GM18909 (cell line): ENCODE data around the gene PPIAL4G.
"Not testable (repeated sequence)": the region's sequence is repeated elsewhere in the genome, so short reads cannot be mapped to it uniquely, and the experiment has no call there.

Source experiments
- ATAC-seq: cut with Tn5 transposase; IDR thresholded peaks from one replicate; pipeline ENCODE4 v1.9.1; 2021; ENCODE audit warnings: mild to moderate bottlenecking; ENCODE audit not compliant: unreplicated experiment, poor library complexity

Gene PPIAL4G

DNA sequence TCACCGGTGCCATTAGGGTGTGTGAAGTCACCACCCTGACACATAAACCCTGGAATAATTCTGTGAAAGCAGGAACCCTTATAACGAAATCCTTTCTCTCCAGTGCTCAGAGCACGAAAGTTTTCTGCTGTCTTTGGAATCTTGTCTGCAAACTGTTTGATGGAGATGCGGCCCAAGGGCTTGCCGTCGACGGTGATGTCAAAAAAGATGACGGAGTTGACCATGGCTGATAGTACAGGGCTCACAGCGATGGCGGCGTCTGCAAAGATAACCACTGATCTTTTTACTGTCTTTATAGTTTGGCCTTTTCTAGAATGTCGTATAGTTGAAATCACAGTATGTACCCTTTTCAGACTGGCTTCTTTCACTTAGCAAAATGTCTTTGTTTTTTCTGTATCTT lies at the start of gene PPIAL4G:
PPIAL4G (minus strand) TSS at position 274 of the 400 bp plus-strand sequence; CDS start at position 224, 50 bp downstream.
- not testable (repeated sequence) for ATAC-seq

DNA sequence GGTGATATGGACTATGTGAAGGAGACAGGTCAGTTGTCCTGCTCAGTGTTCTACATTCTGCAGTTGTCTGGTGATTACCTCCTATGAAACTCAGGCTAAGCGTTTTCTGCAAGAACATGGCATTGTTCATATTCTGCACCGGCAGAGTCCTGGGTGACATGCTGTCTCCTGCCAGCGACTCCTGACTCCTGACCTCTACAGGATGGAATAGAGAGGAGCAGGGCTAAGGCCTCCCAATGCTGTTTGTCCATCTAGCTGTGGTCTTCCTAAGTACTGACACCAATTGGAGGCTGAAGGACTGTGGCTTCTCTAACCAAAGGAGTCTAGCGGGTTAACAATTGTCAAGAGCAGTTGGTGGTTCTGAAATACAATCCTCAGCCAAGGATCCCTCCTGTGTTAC lies 49.1 kb upstream of the PPIAL4G start:
- ATAC-seq, result not testable (repeated sequence)

DNA sequence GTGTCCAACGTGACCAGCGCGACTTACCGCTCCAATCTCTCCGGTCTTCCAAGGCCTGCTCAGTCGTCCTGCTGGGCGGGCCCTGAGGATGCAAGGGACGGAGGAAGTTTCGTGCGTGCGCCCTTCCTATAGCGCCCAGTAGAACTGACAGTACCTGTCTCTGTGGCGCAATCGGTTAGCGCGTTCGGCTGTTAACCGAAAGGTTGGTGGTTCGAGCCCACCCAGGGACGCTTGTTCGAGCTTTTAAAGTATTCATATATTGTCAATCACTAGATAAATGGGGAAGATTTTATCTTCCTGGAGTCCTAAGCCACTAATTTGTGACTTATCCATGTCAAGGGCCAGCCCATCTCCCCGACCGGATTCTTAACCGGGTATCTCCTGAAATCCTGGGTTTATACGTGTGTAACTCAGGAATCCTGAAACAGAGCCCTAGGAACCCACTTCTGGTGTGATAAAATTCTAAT lies 46.0 kb upstream of the PPIAL4G start:
- ATAC-seq, result not testable (repeated sequence)

DNA sequence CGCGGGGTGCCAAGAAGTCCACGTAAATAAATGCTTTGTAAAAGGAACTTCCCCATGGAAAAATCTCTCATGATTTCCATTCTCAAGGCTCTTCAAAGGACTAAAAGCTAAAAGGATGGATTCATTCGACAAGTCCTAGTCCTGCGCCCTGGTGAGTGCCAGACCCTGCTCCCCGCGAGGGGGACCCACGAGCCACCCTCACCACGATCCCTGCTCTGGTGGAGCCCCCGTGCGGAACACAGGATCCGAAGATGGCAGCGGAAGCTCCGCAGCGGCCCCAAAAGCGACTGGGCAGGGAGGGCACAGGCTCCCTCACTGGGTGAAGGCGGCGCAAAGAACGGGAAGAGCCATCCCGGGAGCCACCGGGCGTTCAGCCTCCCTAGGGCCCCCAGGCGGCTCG lies 45.5 kb upstream of the PPIAL4G start:
- not testable (repeated sequence) for ATAC-seq

DNA sequence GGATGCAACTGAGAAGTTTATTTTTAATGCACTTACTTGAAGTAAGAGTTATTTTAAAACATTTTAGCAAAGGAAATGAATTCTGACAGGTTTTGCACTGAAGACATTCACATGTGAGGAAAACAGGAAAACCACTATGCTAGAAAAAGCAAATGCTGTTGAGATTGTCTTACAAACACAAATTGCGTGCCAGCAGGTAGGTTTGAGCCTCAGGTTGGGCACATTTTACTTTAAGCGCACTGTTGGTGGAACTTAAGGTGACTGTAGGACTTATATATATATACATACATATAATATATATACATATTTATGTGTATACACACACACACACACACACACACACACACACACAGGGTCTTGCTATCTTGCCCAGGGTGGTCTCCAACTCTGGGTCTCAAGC lies 43.5 kb upstream of the PPIAL4G start:
- ATAC-seq, result not testable (repeated sequence)

DNA sequence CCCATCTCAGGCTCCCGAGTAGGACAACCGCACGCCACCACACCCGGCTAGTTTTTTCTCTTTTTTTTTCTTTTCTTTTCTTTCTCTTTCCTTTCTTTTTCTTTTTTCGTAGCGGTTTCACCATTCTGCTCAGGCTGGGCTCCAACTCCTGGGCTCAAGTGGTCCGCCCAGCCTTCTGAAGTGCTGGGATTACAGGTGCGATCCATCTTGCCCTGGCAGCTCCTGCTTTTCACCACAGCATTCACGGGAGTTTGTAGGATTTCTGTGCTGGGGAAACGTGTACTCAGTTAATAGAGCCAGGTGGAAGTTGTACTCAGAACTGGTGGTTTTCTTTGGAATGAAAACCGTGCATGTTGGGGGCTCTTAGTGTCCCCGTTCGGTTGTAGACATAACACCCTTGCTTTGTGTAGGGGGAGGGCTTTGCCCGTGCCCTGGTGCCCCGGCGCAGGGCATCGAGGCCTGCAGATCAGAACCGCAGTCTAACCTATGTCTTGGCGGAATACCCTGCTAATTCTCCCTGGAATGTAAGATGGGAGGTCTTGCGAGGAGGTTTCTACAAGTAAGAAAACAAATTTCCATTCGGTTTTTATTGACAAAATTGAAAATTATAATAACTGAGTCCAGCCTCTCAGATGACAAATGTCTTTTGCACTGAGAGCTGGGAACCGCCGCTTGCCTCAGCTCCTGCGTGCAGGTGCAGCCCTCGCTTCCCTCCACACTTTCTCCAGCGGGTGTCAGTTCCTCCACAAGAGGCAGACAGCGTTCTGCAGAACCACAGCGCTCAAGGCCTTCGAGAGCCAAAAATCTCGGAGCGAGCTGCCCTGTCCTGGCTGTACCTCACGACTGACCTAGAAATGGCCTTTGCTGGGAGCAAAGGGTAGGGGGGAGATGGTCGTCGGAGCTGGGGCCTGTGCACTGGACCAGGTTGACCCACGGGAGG lies 40.4 kb upstream of the PPIAL4G start:
- ATAC-seq, result not testable (repeated sequence)

DNA sequence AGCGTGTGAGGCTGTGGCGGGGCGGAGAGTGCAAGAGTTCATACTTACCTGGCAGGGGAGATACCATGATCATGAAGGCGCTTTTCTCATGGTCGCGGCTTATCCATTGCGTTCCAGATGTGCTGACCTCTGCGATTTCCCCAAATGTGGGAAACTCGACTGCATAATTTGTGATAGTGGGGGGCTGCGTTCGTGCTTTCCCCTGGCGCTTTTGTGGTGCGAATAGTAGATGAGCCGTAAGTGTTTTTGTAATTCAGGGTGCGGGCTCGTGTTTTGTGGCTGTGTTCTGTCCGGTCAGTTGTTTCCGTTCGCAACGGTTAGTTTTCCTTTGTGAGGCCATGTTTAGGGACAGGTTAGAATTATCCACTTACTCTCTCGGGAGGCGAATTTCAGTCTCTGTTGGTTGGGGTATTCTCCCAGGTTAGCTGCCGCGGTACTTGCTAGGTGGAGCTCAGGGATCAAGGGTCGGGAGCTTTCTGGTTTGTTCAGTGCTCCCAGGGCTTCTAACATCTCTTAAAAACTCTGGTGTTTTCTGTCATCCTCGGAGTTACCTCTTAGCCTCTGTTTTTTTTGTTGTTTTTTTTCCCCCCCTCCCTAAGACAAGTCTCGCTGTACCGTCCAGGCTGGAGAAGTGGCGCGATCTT lies 39.6 kb upstream of the PPIAL4G start:
- ATAC-seq, result peak; percentile 85

DNA sequence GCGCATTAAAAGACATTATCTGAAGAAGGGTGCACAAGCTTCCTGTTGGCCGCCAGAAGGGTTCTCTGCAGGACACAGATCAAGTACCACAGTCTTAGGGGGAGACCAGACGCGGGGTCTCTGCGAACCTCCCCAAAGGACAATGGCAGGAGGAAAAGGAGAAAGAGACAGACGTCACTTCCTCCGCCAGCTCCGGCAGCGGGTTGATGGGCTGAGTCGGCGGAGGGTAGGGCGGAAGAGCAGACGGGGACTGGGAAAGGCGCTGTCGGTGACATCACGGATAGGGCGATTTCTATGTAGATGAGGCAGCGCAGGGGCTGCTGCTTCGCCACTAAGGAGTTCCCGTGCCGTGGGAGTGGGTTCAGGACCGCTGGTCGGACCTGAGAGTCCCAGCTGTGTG lies 39.0 kb upstream of the PPIAL4G start:
- peak; percentile 59 for ATAC-seq

DNA sequence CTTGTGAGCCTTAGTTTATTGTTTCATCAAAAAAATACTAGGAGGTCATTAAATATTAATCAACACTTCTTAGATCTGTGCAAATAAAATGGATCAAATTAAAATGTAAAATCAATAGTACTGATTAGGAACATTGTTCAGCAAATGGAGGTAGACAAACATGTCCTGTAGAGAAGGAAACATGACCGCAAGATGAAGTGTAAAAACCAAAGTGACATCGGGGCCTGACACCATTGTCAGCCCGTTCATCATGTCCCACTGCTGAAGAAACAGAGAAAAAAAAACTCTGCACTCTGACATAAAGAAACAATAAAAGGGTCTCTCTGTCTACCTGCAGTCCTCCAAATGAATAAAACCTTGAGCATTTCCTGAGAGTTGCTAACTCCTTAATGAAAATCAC lies 31.2 kb upstream of the PPIAL4G start:
- ATAC-seq, result not testable (repeated sequence)

DNA sequence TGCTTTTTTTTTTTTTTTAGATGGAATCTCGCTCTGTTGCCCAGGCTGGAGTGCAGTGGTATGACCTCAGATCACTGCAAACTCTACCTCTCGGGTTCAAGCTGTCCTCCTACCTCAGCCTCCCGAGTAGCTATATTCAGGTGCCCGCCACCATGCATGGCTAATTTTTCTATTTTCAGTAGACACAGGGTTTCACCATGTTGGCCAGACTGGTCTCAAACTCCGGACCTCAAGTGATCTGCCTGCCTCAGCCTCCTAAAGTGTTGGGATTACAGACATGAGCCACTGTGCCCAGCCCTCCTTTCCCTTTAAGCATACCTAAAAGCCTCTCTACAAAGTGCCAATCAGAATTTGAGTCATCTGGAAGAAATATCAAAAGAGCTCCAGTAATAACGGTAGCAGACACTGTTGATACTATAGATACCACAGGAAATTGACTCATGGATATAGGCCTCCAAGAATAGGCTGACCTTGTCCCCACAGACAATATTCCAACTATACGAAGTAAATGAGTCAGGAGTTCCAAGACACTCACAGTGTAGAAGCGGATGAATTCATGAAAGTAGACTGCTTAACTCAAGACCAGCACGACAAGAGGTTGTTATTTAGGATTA lies 29.6 kb upstream of the PPIAL4G start:
- not testable (repeated sequence) for ATAC-seq

DNA sequence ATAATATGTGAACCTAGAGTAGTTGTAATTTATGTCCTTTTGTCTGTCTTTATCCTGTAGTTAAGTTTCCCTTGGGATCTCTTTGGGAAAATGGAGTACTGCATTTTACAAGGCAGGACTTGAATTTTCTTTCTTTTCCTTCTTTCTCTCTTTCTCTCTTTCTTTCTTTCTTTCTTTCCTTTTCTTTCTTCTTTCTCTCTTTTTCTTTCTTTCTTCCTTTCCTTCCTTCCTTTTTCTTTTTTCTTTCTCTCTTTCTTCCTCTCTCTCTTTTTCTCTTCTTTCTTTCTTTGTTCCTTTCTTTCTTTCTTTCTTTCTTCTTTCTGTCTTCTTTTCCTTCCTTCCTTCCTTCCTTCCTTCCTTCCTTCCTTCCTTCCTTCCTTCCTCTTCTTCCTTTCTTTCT lies 10.8 kb upstream of the PPIAL4G start:
- ATAC-seq, result not testable (repeated sequence)

DNA sequence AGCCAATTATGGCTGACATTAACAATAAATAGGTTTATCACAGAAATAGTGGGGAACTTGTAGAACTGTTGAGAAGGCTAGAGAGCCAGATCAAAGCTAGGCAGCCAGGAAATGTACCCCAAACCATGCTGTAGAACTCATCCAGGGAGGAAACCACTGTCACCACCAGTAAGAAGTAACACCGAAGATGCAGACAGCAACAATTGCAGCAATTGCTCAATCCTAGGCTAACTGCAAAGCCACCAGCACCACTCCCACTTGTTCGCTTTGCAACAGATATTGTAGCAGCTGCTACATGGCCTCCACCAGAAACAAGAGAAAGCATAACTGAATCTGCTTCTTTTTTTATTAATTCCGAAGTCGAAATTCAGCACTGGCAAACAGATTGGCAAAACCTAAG lies 2.0 kb downstream of the PPIAL4G start:
- ATAC-seq, result not testable (repeated sequence)

DNA sequence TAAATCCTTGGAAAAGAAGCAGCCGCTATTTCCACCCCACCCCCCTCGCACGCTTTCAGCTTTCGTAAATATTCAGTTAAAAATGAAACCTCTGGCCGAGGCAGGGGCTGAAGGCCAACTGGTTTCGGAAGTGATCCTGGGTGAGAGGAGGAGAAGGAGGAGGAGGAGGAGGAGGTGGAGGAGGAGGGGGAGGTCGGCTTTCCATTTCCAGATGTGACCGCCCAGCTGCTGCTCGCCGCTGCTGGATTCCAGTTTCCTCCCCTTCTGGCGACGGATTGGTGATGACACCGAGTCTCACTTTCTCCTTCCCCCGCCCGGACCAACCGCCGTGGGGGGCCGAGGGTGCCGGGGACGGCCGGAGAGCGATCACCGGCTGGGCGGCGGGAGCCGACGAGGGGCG lies 23.4 kb downstream of the PPIAL4G start:
- not testable (repeated sequence) for ATAC-seq

DNA sequence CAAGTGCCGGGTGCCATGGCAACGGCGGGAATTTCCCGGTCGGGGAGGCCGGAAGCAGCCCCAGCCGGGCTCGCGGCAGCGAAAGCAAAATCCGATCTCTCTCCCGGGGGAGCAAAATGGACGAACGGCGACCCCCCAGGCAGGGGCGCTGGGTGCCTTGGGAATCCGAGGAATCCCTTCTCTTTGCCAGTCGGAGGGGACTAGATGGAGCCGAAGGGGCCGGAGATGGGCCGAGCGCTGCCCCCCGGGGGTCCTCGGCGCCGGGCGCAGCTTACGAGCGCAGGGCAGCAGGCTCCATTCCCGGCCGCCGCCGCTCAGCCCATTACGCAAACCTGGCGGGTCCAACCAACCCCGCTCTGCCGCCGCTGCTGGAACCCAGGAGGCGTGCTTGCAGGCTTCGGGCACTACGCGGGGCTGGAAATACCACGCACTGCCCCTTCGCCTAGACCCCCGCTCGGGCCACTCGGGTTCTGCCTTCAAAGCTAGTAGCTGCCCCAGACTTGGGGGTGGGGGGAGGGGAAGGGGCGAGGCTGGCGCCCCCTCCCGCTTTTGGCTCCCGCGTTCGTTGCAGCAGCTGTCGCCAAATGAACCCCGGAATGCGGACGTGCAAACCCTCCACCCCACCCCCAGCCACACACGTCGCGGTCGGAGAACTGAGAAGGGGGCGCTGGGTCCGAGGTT lies 24.1 kb downstream of the PPIAL4G start:
- not testable (repeated sequence) for ATAC-seq

DNA sequence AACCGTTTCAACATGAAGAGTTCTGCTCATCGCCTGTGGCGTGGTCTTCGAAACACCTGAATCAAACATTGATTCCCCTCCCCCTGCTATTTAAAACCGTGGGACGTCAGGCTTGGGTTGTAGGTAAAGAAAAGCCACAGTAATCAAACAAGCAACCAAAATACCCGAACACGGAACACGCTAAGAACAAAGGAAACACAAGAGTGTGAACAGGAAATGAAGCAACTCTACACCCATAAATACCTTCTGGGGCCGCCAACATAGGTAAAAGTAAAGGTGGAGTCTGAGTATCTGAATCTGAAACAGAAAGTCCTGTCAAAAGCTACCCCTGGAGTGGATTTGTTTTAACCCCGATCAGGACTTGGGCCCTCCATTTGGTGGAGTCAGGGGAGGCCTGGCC lies 24.7 kb downstream of the PPIAL4G start:
- not testable (repeated sequence) for ATAC-seq

DNA sequence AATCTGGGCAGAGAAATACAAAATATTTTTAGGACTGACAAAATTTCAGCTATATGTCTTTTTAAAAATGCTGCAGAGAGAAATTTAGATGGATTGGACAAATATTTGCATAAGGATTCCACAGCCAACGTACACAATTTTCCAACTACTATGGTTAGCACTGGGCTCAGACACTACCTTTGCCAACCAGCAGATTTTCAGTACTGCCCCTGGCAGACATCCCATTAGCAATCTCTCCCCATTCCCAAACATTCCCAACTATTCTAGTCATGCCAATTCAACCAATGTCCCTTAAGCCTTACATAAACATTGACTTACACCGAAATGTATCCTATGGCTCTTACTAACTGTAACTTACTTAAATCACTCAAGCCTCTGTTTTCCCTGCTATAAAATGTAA lies 30.3 kb downstream of the PPIAL4G start:
- not testable (repeated sequence) for ATAC-seq

DNA sequence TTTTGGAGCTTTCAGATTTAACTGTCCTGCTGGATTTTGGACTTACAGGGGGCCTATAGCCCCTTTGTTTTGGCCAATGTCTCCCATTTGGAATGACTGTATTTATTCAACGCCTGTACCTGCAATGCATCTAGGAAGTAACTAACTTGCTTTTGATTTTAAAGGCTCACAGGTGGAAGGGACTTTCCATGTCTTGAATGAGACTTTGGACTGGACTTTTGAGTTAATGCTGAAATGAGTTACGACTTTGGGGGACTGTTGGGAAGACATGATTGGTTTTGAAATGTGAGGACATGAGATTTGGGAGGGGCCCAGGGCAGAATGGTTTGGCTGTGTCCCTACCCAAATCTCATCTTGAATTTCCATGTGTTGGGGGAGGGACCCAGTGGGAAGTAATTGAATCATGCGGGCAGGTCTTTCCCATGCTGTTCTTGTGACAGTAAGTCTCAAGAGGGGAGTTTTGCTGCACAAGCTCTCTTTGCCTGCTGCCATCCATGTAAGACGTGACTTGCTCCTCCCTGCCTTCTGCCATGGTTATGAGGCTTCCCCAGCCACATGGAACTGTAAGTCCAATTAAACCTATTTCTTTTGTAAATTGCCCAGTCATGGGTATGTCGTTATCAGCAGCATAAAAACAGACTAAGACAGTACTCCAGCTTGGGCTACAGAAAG lies 43.3 kb downstream of the PPIAL4G start:
- not testable (repeated sequence) for ATAC-seq

DNA sequence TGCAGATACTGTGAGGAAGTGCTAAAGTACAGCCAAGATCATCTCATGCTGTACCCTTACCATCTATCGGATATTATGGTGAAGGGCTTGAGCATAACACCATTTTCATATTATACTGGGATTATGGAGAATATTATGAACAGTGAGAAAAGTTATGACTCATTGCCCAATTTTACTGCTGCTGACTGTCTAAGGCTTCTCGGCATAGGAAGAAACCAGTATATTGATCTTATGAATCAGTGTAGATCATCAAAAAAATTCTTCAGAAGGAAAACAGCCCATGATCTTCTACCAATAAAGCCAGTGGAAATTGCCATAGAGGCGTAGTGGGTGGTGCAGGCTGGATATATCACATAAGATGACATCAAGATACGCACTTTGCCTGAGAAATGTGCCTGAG lies 47.7 kb downstream of the PPIAL4G start:
- ATAC-seq, result no peak

DNA sequence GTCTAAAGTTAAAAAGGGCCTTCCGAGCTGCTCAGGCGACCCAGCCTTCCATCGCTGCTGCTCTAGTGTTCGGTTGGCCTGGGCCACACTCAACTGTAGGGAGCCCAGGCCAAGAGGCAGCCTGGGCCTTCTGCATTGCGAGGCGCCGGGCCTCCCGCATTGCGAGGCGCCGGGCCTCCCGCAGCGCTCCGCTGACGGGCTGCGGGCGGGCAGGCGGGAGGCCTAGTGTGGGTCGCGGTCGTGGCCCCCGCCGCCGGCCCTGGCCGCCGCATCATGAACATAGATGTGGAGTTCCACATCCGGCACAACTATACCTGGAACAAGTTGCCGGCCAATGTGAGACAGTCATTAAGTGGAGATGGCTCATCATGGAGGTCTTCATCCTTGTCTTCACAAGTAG lies 48.3 kb downstream of the PPIAL4G start:
- no peak for ATAC-seq

DNA sequence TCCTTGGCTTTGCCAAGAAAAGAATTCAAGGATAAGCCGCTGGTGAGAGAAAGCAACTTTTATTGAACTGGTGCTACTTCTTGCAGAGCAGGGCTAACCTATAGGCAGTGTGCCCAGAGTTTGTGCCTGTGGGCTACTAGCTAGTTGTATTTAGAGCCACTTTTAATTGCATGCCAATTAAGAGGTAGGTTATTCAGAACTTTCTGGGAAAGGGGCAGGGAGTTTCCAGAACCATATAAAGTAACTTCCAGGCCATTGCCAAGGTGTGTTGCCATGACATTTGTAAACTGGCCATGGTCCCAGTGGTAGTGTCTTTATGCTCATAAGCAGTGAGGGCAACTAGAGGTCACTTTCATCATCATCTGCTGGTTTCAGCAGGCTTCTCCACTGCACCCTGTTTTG lies 50.2 kb downstream of the PPIAL4G start:
- not testable (repeated sequence) for ATAC-seq
